Transverse colon (tissue), 3 donors: ENCODE measurements around the gene DLX3.

ENCODE experiments used
- CTCF ChIP-seq, 5 experiments: fragments of 200-600 bp in 3 of 5; fragments of 450-650 bp in 2 of 5; sonication (generic) in 3 of 5; IDR thresholded peaks; 1 replicate in 2 of 5; 2 replicates in 3 of 5; pipeline ENCODE4 v1.5.1; 2016 to 2017; ENCODE audit warnings: antibody characterized with exemption in 5 of 5, inconsistent platforms in 3 of 5, mild to moderate bottlenecking in 2 of 5, moderate library complexity in 1 of 5
- POLR2A ChIP-seq: fragments of 450-650 bp; IDR thresholded peaks from one replicate; pipeline ENCODE4 v1.6.1; 2016; ENCODE audit warnings: antibody characterized with exemption, mild to moderate bottlenecking, moderate library complexity

- TF ChIP-seq CTCF (IDR thresholded peaks at IDR 0.05), result no peak
- TF ChIP-seq POLR2A, result no peak
Observed at GRCh38 chr17:49956780-49957179, 38.2 kb downstream of the DLX3 start.
